MM.1S (cell line): Measurements from ENCODE around the gene SLC25A28.

Experiments
- DNase-seq: peaks from one replicate; pipeline ENCODE4 v3.0.0-alpha.2; 2015
- H2AFZ ChIP-seq: fragments of 300-600 bp; sonication (generic); 2 replicates; pipeline ENCODE4 v1.6.0; 2016; ENCODE audit warnings: antibody characterized with exemption, low read length
- H3F3A ChIP-seq: fragments of 300-600 bp; sonication (generic); 2 replicates; pipeline ENCODE4 v1.6.1; 2016; ENCODE audit warnings: mild to moderate bottlenecking, antibody characterized with exemption, low read length, moderate library complexity, mixed read lengths; ENCODE audit not compliant: insufficient read depth
- H3K27ac ChIP-seq: fragments of 300-600 bp; sonication (generic); 2 replicates; pipeline ENCODE4 v1.5.1; 2016; ENCODE audit warnings: mild to moderate bottlenecking, low read length
- H3K27me3 ChIP-seq: fragments of 300-600 bp; sonication (generic); replicated peaks from 2 replicates; pipeline ENCODE4 v1.6.0; 2016; ENCODE audit warnings: low read length; ENCODE audit not compliant: insufficient read depth
- H3K36me3 ChIP-seq: fragments of 300-600 bp; sonication (generic); replicated peaks from 2 replicates; pipeline ENCODE4 v1.6.1; 2016; ENCODE audit warnings: mild to moderate bottlenecking, low read length, mixed read lengths; ENCODE audit not compliant: insufficient read depth
- H3K4me1 ChIP-seq: fragments of 300-600 bp; sonication (generic); 2 replicates; pipeline ENCODE4 v1.6.1; 2016; ENCODE audit warnings: low read length, mixed read lengths
- H3K4me2 ChIP-seq: fragments of 300-600 bp; sonication (generic); 2 replicates; pipeline ENCODE4 v1.6.0; 2016; ENCODE audit warnings: low read depth, low read length
- H3K4me3 ChIP-seq: fragments of 300-600 bp; sonication (generic); 2 replicates; pipeline ENCODE4 v1.5.1; 2016; ENCODE audit warnings: low read length, mixed read lengths
- H3K79me2 ChIP-seq: fragments of 300-600 bp; sonication (generic); 2 replicates; pipeline ENCODE4 v1.6.1; 2016; ENCODE audit warnings: mixed run types, low read length, mixed read lengths
- H3K9ac ChIP-seq: fragments of 300-600 bp; sonication (generic); 2 replicates; pipeline ENCODE4 v1.6.1; 2016; ENCODE audit warnings: low read length, mixed read lengths
- H3K9me2 ChIP-seq: fragments of 300-600 bp; sonication (generic); replicated peaks from 2 replicates; pipeline ENCODE4 v1.6.1; 2016; ENCODE audit warnings: mild to moderate bottlenecking, low read length, mixed read lengths; ENCODE audit not compliant: insufficient read depth
- H3K9me3 ChIP-seq: fragments of 300-600 bp; sonication (generic); replicated peaks from 2 replicates; pipeline ENCODE4 v1.6.1; 2016; ENCODE audit warnings: mild to moderate bottlenecking, low read length, mixed read lengths; ENCODE audit not compliant: insufficient read depth
- H4K20me1 ChIP-seq: fragments of 300-600 bp; sonication (generic); 2 replicates; pipeline ENCODE4 v1.6.1; 2016; ENCODE audit warnings: mild to moderate bottlenecking, low read length, moderate library complexity, mixed read lengths; ENCODE audit not compliant: insufficient read depth
- CTCF ChIP-seq: fragments of 300-600 bp; sonication (generic); IDR thresholded peaks from 2 replicates; pipeline ENCODE4 v1.5.1; 2016; ENCODE audit warnings: antibody characterized with exemption, low read length, mixed read lengths
- EZH2 ChIP-seq: fragments of 300-600 bp; sonication (generic); optimal IDR thresholded peaks from 2 replicates; pipeline ENCODE3; 2017; ENCODE audit warnings: low read depth, mild to moderate bottlenecking, antibody characterized with exemption, low read length, mixed read lengths
- EZH2phosphoT487 ChIP-seq: fragments of 300-600 bp; sonication (generic); IDR thresholded peaks from 2 replicates; pipeline ENCODE4 v1.6.1; 2018; ENCODE audit warnings: antibody characterized with exemption, low read length

Gene SLC25A28

GRCh38 chr10:99611326-99611725 is 8.9 kb downstream of the SLC25A28 start:
- H3K79me2 ChIP-seq, result peaks cover 14% of the 10 kb centered on the region
- no peaks in the 10 kb centered on the region for H3K9me2 ChIP-seq
- no peak overlapping the region for H2AFZ ChIP-seq
- H3K9ac ChIP-seq, result no peak overlapping the region
- no peaks in the 10 kb centered on the region for H4K20me1 ChIP-seq
- no peaks in the 10 kb centered on the region for H3K27me3 ChIP-seq
- H3K4me1 ChIP-seq, result peaks cover 5% of the 10 kb centered on the region; the same call in 1 of the 2 replicates
- no peak overlapping the region for H3K4me2 ChIP-seq
- DNase-seq, result no peak
- TF ChIP-seq EZH2phosphoT487, result no peak
- no peak for TF ChIP-seq EZH2
- no peak for TF ChIP-seq CTCF
- H3F3A ChIP-seq, result 0 out of 2 replicates have a peak, but pooled peaks cover 11% of the 10 kb centered on the region
- H3K4me3 ChIP-seq, result no peak overlapping the region
- H3K27ac ChIP-seq, result no peak overlapping the region
- 0 out of 2 replicates have a peak, but pooled peaks cover 7% of the 10 kb centered on the region for H3K36me3 ChIP-seq
- no peaks in the 10 kb centered on the region for H3K9me3 ChIP-seq

- Histone ChIP-seq H3K27ac (no peak overlapping the region), H3K27me3 (no peaks in the 10 kb centered on the region), H3K4me2 (no peak overlapping the region), H3K4me1 (peaks cover 5% of the 10 kb centered on the region; the same call in 1 of the 2 replicates), H3K36me3 (0 out of 2 replicates have a peak, but pooled peaks cover 7% of the 10 kb centered on the region), H3K79me2 (0 out of 2 replicates have a peak, but pooled peaks cover 3% of the 10 kb centered on the region), H3K9me2 (no peaks in the 10 kb centered on the region), H3K9me3 (no peaks in the 10 kb centered on the region), H4K20me1 (no peaks in the 10 kb centered on the region), H3K4me3 (no peak overlapping the region), H3F3A (0 out of 2 replicates have a peak, but pooled peaks cover 11% of the 10 kb centered on the region), H3K9ac (no peak overlapping the region), H2AFZ (no peak overlapping the region)
- no peak for DNase-seq
- TF ChIP-seq EZH2, result no peak
- no peak for TF ChIP-seq EZH2phosphoT487
- TF ChIP-seq CTCF, result no peak
These were observed 10.0 kb downstream of the SLC25A28 start for GRCh38 chr10:99610221-99610620.

- Histone ChIP-seq H3K4me3 (no peak overlapping the region), H3K79me2 (no peaks in the 10 kb centered on the region), H3K4me1 (peaks cover 5% of the 10 kb centered on the region; the same call in 1 of the 2 replicates), H3K27ac (no peak overlapping the region), H2AFZ (no peak overlapping the region), H3K9ac (no peak overlapping the region), H3K36me3 (0 out of 2 replicates have a peak, but pooled peaks cover 7% of the 10 kb centered on the region), H3K9me3 (no peaks in the 10 kb centered on the region), H3K4me2 (no peak overlapping the region), H3K9me2 (no peaks in the 10 kb centered on the region), H3K27me3 (no peaks in the 10 kb centered on the region), H3F3A (0 out of 2 replicates have a peak, but pooled peaks cover 11% of the 10 kb centered on the region), H4K20me1 (no peaks in the 10 kb centered on the region)
- no peak for TF ChIP-seq CTCF
- no peak for TF ChIP-seq EZH2
- no peak for TF ChIP-seq EZH2phosphoT487
- no peak for DNase-seq
These were observed 11.1 kb downstream of the SLC25A28 start for GRCh38 chr10:99609186-99609585.
